HG02588 (cell line): Measurements from ENCODE around the gene HIPK4.
"Not testable (repeated sequence)": the region's sequence is repeated elsewhere in the genome, so short reads cannot be mapped to it uniquely, and the experiment has no call there.

Experiments
- ATAC-seq: cut with Tn5 transposase; IDR thresholded peaks from one replicate; pipeline ENCODE4 v1.9.1; 2021; ENCODE audit warnings: mild to moderate bottlenecking, moderate library complexity; ENCODE audit not compliant: unreplicated experiment

Gene HIPK4

GRCh38 chr19:40393894-40394815 lies 4.2 kb upstream of the HIPK4 start:
- ATAC-seq = no peak

- ATAC-seq = no peak
Observed at GRCh38 chr19:40392894-40393517, 3.0 kb upstream of the HIPK4 start.

- ATAC-seq = no peak
Observed at GRCh38 chr19:40392123-40392522, 2.1 kb upstream of the HIPK4 start.

GRCh38 chr19:40389404-40390083 lies 437 bp downstream of the HIPK4 start:
- no peak for ATAC-seq

DNA sequence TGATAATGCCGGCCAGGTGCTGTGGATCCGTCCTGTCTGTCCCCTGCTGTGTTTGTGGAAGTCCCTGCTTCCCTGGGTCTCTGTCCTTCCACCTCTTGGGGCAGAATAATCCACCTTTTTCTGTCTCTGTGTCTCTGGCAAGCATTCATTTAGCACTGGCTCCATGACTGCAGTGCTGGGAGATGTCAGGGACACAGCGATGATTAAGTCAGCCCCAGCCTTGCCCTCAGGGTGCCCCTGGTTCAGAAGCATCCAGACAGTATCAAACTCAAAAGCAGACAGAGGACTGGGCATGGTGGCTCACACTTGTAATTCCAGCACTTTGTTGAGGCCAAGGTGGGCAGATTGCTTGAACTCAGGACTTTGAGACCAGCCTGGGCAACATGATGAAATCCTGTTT lies 1.5 kb downstream of the HIPK4 start:
- ATAC-seq = no peak

DNA sequence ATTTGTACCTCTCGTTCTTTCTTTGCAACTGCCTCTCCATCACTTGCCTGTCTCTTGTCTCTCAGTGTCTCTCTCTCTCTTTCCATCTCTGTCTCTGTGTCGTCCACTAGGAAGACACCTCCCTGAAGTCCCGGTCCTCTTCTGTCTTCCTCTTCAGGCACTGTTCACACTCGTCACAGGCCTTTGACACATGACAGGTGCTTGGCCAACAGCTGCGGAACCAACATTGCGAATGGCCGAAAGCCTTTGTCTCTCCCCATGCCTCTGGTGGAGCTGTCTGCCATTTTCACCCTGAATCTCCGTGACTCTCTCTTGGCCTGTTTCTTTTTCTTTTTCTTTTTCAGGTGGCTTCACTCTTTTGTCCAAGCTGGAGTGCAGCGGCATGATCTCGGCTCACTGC lies 2.8 kb downstream of the HIPK4 start:
- ATAC-seq = no peak

GRCh38 chr19:40383668-40384248 lies 6.2 kb downstream of the HIPK4 start:
- ATAC-seq = no peak

GRCh38 chr19:40381321-40381720 lies 8.7 kb downstream of the HIPK4 start:
- ATAC-seq = no peak

- ATAC-seq = no peak
Observed at GRCh38 chr19:40380199-40381037, 9.6 kb downstream of the HIPK4 start.

DNA sequence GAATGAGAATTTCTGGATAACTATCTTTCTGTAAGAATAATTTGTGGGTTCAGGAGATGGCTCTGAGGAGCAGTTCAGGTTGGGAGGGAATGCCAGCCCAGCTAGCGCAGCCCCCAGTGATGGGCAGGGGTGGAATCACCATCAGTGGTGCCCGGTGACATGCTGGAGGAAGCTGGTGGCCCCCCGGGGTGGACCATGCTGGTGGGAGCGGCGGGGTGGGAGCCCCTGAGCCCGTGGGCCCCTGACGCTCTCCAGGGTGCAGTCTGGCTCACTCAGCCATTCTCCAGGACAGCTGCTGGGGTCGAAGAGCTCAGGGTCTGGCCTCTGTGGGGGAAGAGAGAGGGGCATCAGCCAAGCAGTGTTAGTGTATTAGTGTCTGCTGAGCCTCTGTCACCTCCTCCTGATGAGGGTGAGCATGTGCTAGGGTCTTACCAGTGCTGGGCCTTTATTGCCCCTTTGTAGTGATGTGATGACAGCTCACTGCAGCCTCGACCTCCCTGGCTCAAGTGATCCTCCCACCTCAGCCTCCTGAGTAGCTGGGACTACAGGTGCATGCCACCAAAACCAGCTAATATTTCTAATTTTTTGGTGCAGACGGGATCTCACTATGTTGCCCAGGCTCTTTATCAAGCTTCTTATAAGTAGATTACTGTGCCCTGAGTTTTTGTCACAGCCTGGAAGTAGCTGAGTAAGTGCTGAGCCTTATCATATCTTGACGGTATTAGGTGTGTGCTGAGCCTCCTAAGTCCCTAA lies 10.4 kb downstream of the HIPK4 start:
- ATAC-seq = no peak

DNA sequence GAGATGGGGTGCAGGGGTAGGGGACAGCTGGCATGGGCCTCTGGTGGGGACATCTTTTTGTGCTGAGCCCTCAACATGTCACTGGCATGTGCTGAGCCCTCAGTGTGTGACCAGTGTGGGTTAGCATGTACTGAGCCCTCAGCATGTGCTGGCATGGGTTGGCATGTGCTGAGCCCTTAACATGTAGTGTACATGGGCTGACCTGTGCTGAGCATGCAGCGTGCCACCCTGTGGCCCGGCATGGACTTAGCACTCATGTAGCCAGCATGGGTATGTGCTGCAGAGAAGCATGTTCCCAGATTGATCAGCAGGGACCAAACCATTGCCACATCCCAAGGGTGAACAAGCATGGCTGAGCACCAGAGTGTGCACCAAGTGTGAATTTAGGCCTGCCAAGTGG lies 11.5 kb downstream of the HIPK4 start:
- no peak for ATAC-seq

GRCh38 chr19:40377876-40378385 lies 12.1 kb downstream of the HIPK4 start:
- ATAC-seq = no peak

- no peak for ATAC-seq
Observed at GRCh38 chr19:40376286-40376862, 13.6 kb downstream of the HIPK4 start.

DNA sequence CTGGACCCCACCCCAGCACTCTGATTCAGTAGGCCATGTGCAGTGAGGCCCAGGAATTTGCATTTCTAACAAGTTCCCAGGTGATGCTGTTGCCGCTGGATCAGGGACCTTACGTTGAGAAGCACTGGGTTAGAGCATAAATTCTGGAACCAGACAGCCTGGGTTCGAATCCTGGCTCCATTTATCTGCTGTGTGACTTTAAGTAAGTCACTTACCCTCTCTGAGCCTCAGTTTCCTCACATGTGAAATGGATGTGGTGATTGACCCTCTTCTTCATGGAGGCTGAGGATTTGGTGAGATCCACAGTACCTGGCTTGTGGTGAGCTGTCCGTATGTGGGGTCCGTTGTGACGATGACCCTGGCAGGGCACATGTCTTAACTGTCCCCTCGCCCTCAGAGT lies 15.9 kb downstream of the HIPK4 start:
- ATAC-seq = no peak

DNA sequence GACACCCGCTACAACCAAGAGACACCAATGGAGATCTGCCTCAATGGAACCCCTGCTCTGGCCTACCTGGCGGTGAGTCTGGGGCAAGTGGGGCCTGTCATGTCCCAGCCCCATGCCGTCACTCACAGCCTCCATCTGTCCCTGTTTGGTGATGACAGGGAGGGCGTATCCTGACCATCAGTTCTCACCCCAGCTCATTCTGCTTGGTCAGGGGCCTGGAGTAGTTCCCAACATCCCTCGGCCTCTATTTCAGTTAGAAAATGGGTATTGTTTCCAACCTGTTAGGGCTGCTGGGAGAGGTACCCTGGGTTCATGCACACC lies 18.2 kb downstream of the HIPK4 start:
- ATAC-seq = no peak

DNA sequence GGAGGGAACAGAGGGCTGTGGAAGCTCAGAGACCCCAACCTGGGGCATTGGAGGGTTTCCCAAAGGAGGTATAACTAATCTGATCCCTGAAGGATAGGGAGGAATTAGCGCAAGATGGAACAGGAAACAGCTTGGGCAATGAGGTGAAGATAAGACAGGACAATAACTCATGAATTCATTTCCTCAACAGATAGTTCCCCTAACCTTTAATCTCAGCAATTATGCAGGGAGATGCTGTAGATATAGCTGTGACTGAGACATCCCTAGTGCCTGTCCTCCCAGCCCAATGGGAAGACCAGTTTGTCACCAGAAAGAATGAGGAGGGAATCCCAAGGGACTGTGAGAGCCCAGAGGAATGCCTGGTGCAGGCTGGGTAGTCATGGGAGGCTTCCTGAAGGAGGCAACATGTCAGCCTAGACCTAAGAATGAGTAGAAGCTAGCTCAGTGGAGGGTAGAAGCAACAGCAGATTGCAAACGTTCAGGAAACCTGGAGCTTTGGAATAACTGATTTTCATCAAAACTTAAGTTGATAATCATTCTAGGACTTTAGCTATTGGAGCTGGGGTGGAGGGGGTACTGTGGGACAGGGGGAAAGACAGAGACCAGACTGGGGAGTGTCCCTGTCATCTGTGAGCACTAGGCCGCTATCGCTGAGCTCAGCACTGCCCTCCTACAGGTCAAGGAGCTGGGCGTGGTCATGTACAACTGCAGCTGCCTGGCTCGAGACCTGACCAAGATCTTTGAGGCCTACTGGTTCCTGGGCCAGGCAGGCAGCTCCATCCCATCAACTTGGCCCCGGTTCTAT lies 18.8 kb downstream of the HIPK4 start:
- no peak for ATAC-seq

DNA sequence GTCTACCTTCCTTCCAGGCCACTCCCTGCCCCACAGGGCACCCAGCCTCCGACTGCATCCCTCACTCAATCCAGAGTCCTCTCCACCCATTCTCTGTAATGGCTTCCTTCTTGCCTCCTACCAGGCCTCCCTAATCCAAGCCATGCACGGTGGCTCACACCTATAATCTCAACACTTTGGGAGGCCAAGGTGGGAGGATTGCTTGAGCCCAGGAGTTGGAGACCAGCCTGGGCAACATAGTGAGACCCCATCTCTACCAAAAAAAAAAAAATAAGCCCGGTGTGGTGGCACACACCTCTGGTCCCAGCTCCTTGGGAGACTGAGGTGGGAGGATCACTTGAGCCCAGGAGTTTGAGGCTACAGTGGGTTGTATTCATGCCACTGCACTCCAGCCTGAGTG lies 19.7 kb downstream of the HIPK4 start:
- ATAC-seq = not testable (repeated sequence)

DNA sequence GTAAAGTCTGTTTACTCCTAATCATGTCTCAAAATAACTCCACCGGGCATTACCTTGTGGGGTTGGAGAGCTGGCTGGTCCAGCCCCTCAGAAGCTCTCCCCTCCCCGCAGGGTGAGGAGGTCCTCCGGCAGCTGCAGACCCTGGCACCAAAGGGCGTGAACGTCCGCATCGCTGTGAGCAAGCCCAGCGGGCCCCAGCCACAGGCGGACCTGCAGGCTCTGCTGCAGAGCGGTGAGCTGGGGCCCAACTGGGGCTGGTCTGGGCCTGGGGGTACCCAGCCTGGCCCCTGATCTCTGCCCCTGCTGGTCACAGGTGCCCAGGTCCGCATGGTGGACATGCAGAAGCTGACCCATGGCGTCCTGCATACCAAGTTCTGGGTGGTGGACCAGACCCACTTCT lies 20.2 kb downstream of the HIPK4 start:
- no peak for ATAC-seq
